ENCODE results near the gene NSMF. TPM values are rescaled to one million over a fixed set of nuclear protein-coding genes. Genes with fewer than 3 reads are reported as not detected.
"Not testable (repeated sequence)": the region's sequence is repeated elsewhere in the genome, so short reads cannot be mapped to it uniquely, and the experiment has no call there.

Gene NSMF
- total and polyA plus RNA-seq, 2 experiments from 2014 or later = 73.0 to 107 TPM

DNA sequence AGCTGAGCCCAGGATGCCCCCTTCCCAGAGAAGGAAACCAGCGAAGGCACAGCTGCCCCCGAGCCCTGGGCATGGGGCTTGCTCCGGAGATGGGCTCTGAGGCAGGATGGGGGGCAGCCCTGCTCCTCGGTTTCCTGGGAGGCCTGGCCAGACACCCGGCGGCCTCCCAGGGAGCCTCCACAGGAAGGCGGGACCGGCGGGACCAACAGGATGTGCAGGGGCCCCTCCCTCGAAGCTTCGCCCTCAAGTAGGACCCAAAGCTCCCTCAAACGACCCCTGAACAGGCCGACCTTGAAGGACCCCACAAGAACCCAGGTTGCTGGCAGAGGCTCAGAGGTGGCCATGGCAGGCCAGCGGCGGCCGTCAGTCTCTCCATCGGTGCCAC is 47.9 kb downstream of the NSMF start:
- Histone ChIP-seq H3K36me3 (no peaks in the 10 kb centered on the region), H3K9me3 (ENCODE audit: low read depth) (no peaks in the 10 kb centered on the region), H3K4me1 (ENCODE audit: low read depth) (peaks cover 4% of the 10 kb centered on the region), H3K27ac (no peak overlapping the region), H3K27me3 (no peaks in the 10 kb centered on the region), H3K4me3 (no peak overlapping the region)
- TF ChIP-seq, protein P1, sequence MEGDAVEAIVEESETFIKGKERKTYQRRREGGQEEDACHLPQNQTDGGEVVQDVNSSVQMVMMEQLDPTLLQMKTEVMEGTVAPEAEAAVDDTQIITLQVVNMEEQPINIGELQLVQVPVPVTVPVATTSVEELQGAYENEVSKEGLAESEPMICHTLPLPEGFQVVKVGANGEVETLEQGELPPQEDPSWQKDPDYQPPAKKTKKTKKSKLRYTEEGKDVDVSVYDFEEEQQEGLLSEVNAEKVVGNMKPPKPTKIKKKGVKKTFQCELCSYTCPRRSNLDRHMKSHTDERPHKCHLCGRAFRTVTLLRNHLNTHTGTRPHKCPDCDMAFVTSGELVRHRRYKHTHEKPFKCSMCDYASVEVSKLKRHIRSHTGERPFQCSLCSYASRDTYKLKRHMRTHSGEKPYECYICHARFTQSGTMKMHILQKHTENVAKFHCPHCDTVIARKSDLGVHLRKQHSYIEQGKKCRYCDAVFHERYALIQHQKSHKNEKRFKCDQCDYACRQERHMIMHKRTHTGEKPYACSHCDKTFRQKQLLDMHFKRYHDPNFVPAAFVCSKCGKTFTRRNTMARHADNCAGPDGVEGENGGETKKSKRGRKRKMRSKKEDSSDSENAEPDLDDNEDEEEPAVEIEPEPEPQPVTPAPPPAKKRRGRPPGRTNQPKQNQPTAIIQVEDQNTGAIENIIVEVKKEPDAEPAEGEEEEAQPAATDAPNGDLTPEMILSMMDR (IDR thresholded peaks at IDR 0.05; ENCODE audit: low read depth, low read length) = no peak
- peak in 1 of 2 donors; percentile 38 for DNase-seq (ENCODE audit: low read depth in 1 of 2, low spot score in 1 of 2)

DNA sequence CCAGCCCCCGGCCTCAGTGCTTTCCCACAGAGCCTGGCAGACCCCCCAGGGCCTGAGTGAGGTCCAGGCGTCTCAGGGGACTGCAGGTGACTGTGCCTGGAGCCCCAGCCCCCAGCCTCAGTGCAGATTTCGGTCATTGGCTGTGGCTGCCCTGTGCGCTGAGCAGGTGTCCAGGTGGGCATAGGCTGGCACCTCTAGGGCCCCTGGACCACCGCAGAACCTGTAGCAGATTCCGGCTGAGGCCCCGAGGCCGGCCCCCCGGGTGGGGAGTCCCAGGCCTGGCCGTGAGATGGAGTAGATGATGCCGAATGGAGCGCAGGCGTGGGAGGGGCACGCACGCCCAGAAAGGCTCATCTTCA is 48.3 kb downstream of the NSMF start:
- TF ChIP-seq, protein P1 (IDR thresholded peaks at IDR 0.05; ENCODE audit: low read depth, low read length) = no peak
- no peaks in the 10 kb centered on the region for H3K9me3 ChIP-seq (ENCODE audit: low read depth)
- peaks cover 4% of the 10 kb centered on the region for H3K4me1 ChIP-seq (ENCODE audit: low read depth)
- no peak for DNase-seq (ENCODE audit: low read depth in 1 of 2, low spot score in 1 of 2)
- H3K36me3 ChIP-seq = no peaks in the 10 kb centered on the region
- H3K4me3 ChIP-seq = no peak overlapping the region
- H3K27me3 ChIP-seq = no peaks in the 10 kb centered on the region
- no peak overlapping the region for H3K27ac ChIP-seq

DNA sequence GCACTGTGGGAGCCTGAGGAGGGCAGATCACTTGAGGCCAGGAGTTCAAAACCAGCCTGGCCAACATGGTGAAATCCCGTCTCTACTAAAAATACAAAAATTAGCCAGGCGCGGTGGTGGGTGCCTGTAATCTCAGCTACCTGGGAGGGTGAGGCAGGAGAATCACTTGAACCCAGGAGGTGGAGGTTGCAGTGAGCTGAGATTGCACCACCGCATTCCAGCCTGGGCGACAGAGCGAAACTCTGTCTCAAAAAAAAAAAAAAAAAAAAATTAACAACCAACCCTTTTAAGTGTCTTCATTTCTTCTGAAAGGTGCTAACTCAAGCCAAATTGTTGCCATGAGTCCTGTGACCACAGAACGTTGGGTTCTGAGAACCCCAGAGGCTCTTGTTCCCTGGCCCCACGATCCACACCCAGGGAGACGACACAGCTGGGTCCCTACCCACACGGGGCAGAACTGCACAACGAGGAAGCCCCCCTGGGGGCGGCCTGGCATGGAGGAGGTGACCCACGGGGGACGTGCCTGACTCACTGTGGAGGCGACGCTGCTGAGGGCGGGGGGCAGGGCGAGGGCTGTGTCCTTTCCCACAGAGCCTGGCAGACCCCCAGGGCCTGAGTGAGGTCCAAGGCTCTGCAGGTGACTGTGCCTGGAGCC is 48.8 kb downstream of the NSMF start:
- not testable (repeated sequence) for H3K27ac ChIP-seq; H3K4me1 ChIP-seq (ENCODE audit: low read depth); H3K27me3 ChIP-seq; H3K4me3 ChIP-seq; H3K9me3 ChIP-seq (ENCODE audit: low read depth); H3K36me3 ChIP-seq; DNase-seq (ENCODE audit: low read depth in 1 of 2, low spot score in 1 of 2)

- no peak overlapping the region for H3K4me3 ChIP-seq
- no peaks in the 10 kb centered on the region for H3K27me3 ChIP-seq
- no peak for DNase-seq (ENCODE audit: low read depth in 1 of 2, low spot score in 1 of 2)
- H3K36me3 ChIP-seq = no peaks in the 10 kb centered on the region
- H3K9me3 ChIP-seq (ENCODE audit: low read depth) = no peaks in the 10 kb centered on the region
- peaks cover 4% of the 10 kb centered on the region for H3K4me1 ChIP-seq (ENCODE audit: low read depth)
- no peak overlapping the region for H3K27ac ChIP-seq
- TF ChIP-seq, protein P1 (IDR thresholded peaks at IDR 0.05; ENCODE audit: low read depth, low read length) = no peak
Measured at GRCh38 chr9:137409515-137409914, 49.6 kb downstream of the NSMF start.

- Histone ChIP-seq H3K27me3 (no peaks in the 10 kb centered on the region), H3K9me3 (ENCODE audit: low read depth) (no peaks in the 10 kb centered on the region), H3K4me1 (ENCODE audit: low read depth) (peaks cover 4% of the 10 kb centered on the region), H3K27ac (no peak overlapping the region), H3K36me3 (no peaks in the 10 kb centered on the region), H3K4me3 (no peak overlapping the region)
- no peak for DNase-seq (ENCODE audit: low read depth in 1 of 2, low spot score in 1 of 2)
- TF ChIP-seq, protein P1 (IDR thresholded peaks at IDR 0.05; ENCODE audit: low read depth, low read length) = no peak
Measured at GRCh38 chr9:137408651-137409405, 50.3 kb downstream of the NSMF start.

- Histone ChIP-seq H3K36me3 (no peaks in the 10 kb centered on the region), H3K4me3 (no peak overlapping the region), H3K27me3 (no peaks in the 10 kb centered on the region), H3K9me3 (ENCODE audit: low read depth) (no peaks in the 10 kb centered on the region), H3K27ac (no peak overlapping the region), H3K4me1 (ENCODE audit: low read depth) (peaks cover 4% of the 10 kb centered on the region)
- TF ChIP-seq, protein P1 (IDR thresholded peaks at IDR 0.05; ENCODE audit: low read depth, low read length) = no peak
- DNase-seq (ENCODE audit: low read depth in 1 of 2, low spot score in 1 of 2) = peak in 1 of 2 donors; percentile 42
Measured at GRCh38 chr9:137407590-137408300, 51.4 kb downstream of the NSMF start.
